HEK293T (cell line): ENCODE data around the gene RCHY1.

Experiments
- BHLHE40 ChIP-seq: fragments of 450-650 bp; IDR thresholded peaks from 2 replicates; pipeline ENCODE4 v1.6.1; 2016; ENCODE audit warnings: mild to moderate bottlenecking, moderate library complexity, borderline replicate concordance
- ELF4 ChIP-seq: fragments of 450-650 bp; IDR thresholded peaks from 2 replicates; pipeline ENCODE4 v1.6.1; 2017; ENCODE audit warnings: antibody characterized with exemption
- LEF1 ChIP-seq: fragments of 450-650 bp; IDR thresholded peaks from 2 replicates; pipeline ENCODE4 v1.6.1; 2017; ENCODE audit warnings: mild to moderate bottlenecking, borderline replicate concordance
- NFRKB ChIP-seq: fragments of 450-650 bp; IDR thresholded peaks from 2 replicates; pipeline ENCODE4 v1.6.1; 2016; ENCODE audit warnings: mild to moderate bottlenecking, moderate library complexity
- SP1 ChIP-seq: fragments of 450-650 bp; IDR thresholded peaks from 2 replicates; pipeline ENCODE4 v1.6.1; 2017
- SUZ12 ChIP-seq: fragments of 450-650 bp; IDR thresholded peaks from 2 replicates; pipeline ENCODE4 v1.6.1; 2016; ENCODE audit warnings: mild to moderate bottlenecking
- TARDBP ChIP-seq: fragments of 450-650 bp; IDR thresholded peaks from 2 replicates; pipeline ENCODE4 v1.6.1; 2016
- ZNF384 ChIP-seq: fragments of 450-650 bp; IDR thresholded peaks from 2 replicates; pipeline ENCODE4 v1.6.1; 2016

- TF ChIP-seq ELF4 (no peak), SP1 (no peak), LEF1 (no peak), ZNF384 (no peak), TARDBP (no peak), BHLHE40 (no peak), SUZ12 (no peak), NFRKB (no peak)
Observed at GRCh38 chr4:75561789-75562188, 47.6 kb upstream of the RCHY1 start.
